Urinary bladder (tissue), 4 donors: Measurements from ENCODE around the gene C10orf105. TPM values are rescaled to one million over a fixed set of nuclear protein-coding genes. Genes with fewer than 3 reads are reported as not detected.

Experiments
- DNase-seq: peaks from one replicate; pipeline ENCODE4 v3.0.0-alpha.2; 2015; ENCODE audit errors: extremely low spot score
- H3K27ac ChIP-seq: one replicate; pipeline ENCODE4 v1.5.1; 2013; ENCODE audit warnings: low read depth, mild to moderate bottlenecking, moderate library complexity
- H3K36me3 ChIP-seq: one replicate; pipeline ENCODE4 v1.6.1; 2013; ENCODE audit warnings: mild to moderate bottlenecking, moderate library complexity; ENCODE audit not compliant: insufficient read depth
- H3K4me1 ChIP-seq: one replicate; pipeline ENCODE4 v1.6.1; 2013; ENCODE audit warnings: mild to moderate bottlenecking, moderate library complexity; ENCODE audit not compliant: insufficient read depth
- H3K4me3 ChIP-seq: one replicate; pipeline ENCODE4 v1.5.1; 2013; ENCODE audit warnings: low read depth, low read length
- WGBS: extraction: QIAGEN DNeasy Blood & Tissue Kit; methylation state at CpG from one replicate; pipeline ENCODE4 v1.1.7; 2013; 5-methylcytosine and 5-hydroxymethylcytosine counted together
- polyA plus RNA-seq: library from polyadenylated mRNA; stranded (reverse); fragments of 200-250 nt; gene quantifications from one replicate; pipeline ENCODE4 v1.2.3, GENCODE V29; 2013
- total RNA-seq: library from RNA; depleted of rRNA; stranded (reverse); fragments of >200 nt; gene quantifications from one replicate; pipeline ENCODE4 v1.2.3, GENCODE V29; 2014
- donor health status: healthy with polysubstance abuse.
- donor health status: healthy.

The C10orf105 gene
- total and polyA plus RNA-seq, 2 donors: 0.11 to 0.26 TPM

DNA sequence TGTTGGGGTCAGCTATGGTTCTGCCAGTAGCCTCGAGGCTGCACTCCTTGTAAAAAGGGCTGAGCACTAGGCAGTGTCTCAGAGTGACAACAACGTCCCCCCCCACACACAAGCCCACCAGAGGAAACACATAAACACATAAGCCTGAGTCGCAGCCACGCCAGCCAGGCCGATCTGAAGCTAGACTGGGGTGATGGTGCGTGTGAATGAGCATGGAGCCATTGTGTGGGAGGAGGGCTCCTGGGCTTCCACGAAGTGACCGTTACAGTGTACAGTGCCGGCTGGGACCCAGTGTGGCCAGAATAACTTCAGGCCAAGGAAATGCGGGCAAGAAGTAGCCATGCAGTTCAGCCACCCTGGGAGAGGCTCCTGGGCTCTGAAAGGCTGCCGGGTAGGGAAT is 3.7 kb upstream of the C10orf105 start:
- no peaks in the 10 kb centered on the region for H3K36me3 ChIP-seq
- H3K27ac ChIP-seq: no peak overlapping the region
- H3K4me1 ChIP-seq: no peaks in the 10 kb centered on the region
- DNase-seq: no peak
- no peak overlapping the region for H3K4me3 ChIP-seq
- 92% methylated on average over 11 of the region's 11 CpGs for WGBS

DNA sequence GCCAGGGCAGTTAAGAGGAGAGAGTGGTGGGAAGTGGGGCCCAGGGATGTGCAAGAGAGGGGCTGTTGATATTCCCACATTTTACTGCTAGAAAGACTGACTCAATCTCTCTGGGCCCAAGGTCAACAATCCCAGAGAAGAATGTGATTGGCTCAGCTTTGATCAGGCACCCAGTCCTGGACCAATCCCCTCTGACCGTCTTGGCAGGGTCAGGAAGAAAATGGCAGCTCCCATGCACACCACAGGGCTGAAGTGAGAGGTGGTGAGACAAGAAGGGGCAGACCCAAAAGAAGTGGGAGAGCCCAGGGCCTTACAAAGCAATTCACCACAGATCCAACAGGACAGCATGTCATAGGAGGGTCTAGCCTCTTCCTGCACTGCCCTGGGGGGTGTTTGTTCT is 3.3 kb upstream of the C10orf105 start:
- no peak for DNase-seq
- H3K27ac ChIP-seq: no peak overlapping the region
- H3K4me1 ChIP-seq: no peaks in the 10 kb centered on the region
- no peaks in the 10 kb centered on the region for H3K36me3 ChIP-seq
- H3K4me3 ChIP-seq: no peak overlapping the region
- 95% methylated on average over 1 of the region's 1 CpG for WGBS

DNA sequence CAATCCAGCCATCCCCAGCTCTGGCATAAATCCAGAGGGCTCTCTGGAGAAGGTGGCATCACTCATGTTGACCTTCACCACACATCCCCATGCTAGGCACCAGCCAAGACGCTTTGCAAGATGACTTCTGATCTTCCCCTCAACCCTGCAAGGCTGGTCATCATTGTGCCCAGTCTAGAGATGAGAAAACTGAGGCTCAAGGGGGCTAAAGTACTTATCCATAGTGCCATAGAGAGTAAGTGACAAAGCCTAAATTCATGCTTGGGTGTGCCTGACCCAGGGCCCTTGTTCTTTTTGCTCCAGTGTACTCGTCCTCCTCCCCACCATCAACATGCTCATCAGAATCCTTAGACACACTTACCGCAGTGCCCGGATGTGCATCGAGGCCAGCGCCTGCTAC is 1.7 kb upstream of the C10orf105 start:
- no peak overlapping the region for H3K4me3 ChIP-seq
- H3K27ac ChIP-seq: no peak overlapping the region
- no peaks in the 10 kb centered on the region for H3K36me3 ChIP-seq
- DNase-seq: no peak
- WGBS: 96% methylated on average over 6 of the region's 6 CpGs
- no peaks in the 10 kb centered on the region for H3K4me1 ChIP-seq

DNA sequence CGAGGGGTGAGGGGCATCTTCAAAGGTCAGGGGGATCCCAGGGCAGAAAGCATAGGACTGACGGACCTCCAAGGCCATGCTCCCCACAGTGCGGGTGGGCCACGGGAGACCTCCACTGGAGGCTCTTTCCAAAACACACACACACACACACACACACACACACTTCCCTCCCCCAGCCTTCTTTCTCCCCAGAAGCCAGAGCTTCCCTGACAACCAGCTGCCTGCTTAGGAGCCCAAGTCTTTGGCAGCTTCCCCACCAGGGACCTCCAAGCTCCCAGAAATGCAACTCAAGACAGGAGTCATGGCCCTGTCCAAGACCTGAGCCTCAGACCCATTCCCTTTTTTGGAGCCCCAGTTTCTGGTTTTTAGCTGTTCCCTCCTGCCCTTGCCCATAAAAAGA is 710 bp upstream of the C10orf105 start:
- no peak for DNase-seq
- 81% methylated on average over 4 of the region's 4 CpGs for whole genome bisulfite sequencing
- no peak overlapping the region for H3K27ac ChIP-seq
- H3K4me3 ChIP-seq: no peak overlapping the region
- no peaks in the 10 kb centered on the region for H3K4me1 ChIP-seq
- H3K36me3 ChIP-seq: no peaks in the 10 kb centered on the region

DNA sequence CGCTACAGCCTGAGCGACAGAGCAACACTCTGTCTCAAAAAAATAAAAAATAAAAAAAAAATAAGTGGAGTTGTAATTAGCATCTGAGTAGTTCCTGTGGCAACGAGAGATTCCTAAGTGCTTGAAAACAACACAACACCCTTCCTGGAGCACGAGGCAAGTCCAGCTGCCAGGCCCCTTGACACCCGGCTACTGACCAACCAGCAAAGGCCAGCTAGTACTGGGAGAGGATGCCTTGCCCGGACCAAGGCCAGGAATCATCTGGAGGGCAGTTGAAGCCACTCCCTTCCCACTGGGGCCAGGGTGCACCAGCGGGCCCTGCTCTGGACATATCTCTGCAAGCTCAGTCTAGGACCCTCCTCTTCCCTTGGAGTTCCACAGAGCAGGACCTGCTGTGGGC is 536 bp downstream of the C10orf105 start:
- Histone ChIP-seq H3K4me3 (no peak overlapping the region), H3K4me1 (peaks cover 6% of the 10 kb centered on the region), H3K36me3 (no peaks in the 10 kb centered on the region), H3K27ac (no peak overlapping the region)
- WGBS: 76% methylated on average over 7 of the region's 7 CpGs
- no peak for DNase-seq

DNA sequence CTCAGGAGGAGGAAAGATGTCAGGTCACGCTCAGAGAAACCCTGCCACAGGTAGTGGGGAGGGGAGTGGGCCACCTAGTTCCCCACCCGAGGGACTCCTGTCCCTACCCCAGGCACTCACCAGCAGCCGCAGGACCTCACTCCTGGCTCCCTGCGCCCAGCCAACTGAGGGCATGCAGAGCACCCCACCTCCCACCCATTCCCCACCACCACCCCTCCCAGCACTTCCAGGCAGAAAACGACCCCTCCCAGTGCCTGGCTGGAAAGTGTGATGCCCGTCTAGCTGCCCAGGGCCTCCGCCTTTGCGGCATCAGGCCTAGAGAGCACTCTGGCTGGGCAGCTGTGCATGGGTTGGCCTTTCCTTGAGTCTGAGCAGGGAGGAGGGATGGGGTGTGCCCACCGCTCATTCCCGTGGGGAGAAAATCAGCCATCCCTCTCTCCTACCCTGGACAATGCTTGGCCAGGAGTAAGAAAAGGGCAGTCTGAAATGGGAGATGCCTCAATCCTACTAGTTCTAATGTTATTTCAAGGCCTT is 1.3 kb downstream of the C10orf105 start:
- Histone ChIP-seq H3K4me1 (peaks cover 6% of the 10 kb centered on the region), H3K36me3 (no peaks in the 10 kb centered on the region), H3K4me3 (no peak overlapping the region), H3K27ac (peak overlapping the region; percentile 62)
- 74% methylated on average over 10 of the region's 10 CpGs for WGBS
- no peak for DNase-seq

DNA sequence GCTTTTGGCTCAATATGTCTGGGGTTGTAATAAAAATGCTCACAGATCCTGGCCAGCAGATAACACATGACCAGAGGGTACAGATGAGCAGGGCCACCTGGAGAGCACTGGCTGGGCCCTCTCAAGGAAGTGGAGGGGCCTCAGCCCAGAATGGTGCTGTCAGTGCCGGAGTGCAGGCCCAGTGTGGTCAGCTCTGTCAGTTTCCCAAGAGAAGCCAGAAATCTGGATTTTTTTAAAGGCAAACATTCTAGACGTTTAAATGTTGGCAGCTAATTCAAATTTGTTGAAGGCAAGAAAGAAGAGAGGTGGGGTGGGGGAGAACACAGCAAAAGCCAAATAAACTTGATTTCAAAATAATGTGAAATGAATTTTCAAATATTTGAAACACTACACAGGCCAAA is 2.0 kb downstream of the C10orf105 start:
- 42% methylated on average over 2 of the region's 2 CpGs for WGBS
- H3K27ac ChIP-seq: no peak overlapping the region
- no peaks in the 10 kb centered on the region for H3K36me3 ChIP-seq
- peaks cover 6% of the 10 kb centered on the region for H3K4me1 ChIP-seq
- peak; percentile 66 for DNase-seq
- no peak overlapping the region for H3K4me3 ChIP-seq

DNA sequence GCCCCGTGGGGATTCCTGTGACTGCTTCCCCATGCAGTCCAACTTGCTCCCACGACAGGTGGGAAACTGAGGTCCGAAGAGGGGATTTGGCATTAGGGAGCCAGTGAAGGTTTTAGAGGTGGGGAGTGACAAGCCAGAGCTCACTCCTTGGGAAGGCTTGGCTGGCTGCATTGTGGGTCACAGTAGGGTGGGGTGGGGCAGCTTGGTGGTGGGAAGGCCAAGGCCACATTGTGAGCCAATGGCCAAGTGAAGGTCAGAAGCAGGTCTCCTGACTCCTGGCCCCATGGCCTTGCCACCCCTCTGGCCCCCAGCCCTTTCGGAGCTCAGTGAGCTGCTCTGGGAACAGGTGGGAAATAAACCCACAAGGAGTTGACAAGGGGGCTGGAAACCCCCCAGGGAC is 2.5 kb downstream of the C10orf105 start:
- Histone ChIP-seq H3K4me1 (peaks cover 6% of the 10 kb centered on the region), H3K27ac (no peak overlapping the region), H3K4me3 (no peak overlapping the region), H3K36me3 (no peaks in the 10 kb centered on the region)
- 78% methylated on average over 4 of the region's 4 CpGs for WGBS
- no peak for DNase-seq

DNA sequence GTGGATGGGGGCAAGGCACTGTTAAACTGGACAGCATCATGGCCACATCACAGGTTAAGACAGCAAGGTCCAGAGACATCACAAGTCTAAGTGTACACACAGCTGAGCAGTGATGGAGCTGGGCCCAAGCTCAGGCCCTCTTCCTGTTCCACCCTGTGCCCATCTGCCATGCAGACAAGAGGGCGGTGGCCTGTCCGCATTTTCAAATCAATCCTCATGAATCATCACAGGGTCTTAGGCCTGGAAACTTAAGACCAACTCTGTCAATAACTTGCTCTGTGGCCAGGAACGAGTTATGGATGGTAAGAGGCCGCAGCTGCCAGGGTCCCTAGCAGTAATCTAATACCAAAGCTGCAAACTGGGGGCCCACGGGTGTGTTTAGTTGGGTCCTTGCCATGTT is 3.2 kb downstream of the C10orf105 start:
- H3K4me3 ChIP-seq: no peak overlapping the region
- H3K27ac ChIP-seq: no peak overlapping the region
- peaks cover 6% of the 10 kb centered on the region for H3K4me1 ChIP-seq
- DNase-seq: no peak
- no peaks in the 10 kb centered on the region for H3K36me3 ChIP-seq
- 87% methylated on average over 5 of the region's 5 CpGs for WGBS

DNA sequence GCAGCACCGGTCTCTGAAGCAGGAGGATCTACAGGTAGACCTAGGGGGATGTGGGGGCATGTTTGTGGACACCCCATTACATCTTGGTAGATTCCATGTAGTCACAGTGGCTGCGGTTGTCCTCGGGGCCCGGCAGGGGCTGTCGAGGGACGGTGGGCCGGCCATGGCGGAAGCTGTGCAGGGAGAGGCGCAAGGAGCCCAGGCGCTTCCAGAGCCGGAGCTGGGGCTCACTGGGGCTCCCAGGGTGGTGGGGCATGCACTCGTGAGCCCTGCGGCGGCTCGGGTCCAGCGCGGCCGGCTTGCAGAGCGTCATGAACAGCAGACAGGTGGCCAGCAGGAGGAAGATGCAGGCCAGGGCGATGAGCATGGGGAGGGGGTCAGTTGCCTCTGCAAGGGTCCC is 3.7 kb downstream of the C10orf105 start:
- 96% methylated on average over 20 of the region's 20 CpGs for WGBS
- Histone ChIP-seq H3K4me3 (no peak overlapping the region), H3K36me3 (no peaks in the 10 kb centered on the region), H3K4me1 (peaks cover 6% of the 10 kb centered on the region), H3K27ac (no peak overlapping the region)
- no peak for DNase-seq

DNA sequence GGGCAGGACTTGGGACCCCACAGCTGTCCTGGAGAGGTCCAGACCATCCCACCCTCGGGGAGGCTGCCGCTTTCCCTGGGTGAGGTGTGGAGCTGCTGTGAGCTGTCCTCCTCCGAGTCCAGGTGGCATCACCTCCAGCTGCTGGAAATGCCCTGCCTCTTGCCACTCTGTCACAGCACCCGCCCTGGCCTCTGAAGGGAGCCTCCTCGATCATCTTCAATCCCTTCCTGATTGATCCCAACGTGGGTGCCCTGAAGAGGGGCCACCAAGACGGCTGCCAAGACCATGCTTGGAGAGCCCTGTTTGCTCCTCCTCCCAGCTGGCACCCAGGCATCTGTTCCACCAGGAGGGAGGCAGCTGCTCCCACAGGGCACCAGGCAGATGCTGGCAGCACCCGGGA is 4.6 kb downstream of the C10orf105 start:
- Histone ChIP-seq H3K4me1 (peaks cover 6% of the 10 kb centered on the region), H3K36me3 (no peaks in the 10 kb centered on the region), H3K4me3 (no peak overlapping the region), H3K27ac (peak overlapping the region; percentile 61)
- no peak for DNase-seq
- 87% methylated on average over 8 of the region's 8 CpGs for WGBS

DNA sequence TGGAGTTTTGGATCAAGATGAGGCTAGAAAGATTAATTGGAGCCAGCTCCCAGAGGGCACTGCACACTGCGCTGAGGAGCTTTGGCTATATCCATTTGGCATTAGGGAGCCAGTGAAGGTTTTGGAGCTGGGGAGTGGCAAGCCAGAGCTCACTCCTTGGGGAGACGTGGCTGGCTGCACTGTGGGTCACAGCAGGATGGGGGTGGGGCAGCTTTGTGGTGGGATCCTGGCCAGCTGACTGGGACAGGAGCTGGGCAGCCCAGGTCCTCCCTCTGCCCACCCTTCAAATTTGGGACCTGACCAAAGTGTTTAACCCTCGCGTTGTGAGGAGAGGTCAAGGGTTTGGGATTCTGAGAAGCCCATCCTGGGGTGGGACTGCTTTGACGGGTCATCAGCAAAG is 5.0 kb downstream of the C10orf105 start:
- H3K4me3 ChIP-seq: no peak overlapping the region
- 70% methylated on average over 5 of the region's 5 CpGs for WGBS
- DNase-seq: no peak
- no peaks in the 10 kb centered on the region for H3K36me3 ChIP-seq
- peaks cover 6% of the 10 kb centered on the region for H3K4me1 ChIP-seq
- peak overlapping the region; percentile 95 for H3K27ac ChIP-seq

DNA sequence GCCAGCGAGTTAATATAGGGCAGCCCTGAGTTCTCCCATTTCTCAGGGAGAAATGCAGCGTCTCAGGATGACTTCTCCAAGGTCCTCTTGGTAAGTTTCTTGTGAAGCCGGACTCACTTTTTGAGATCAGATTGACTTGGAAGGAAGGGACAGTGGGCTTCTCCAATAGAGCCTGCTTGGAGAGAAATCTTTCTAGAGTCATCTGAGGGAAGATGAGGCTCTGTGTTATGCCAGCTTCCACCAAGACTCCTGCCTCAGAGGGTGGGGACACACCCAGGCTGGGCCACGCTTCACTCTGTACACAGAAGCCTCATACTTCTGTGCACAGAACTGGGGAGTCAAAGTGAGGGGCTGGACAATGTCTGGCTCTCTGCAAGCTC is 5.6 kb downstream of the C10orf105 start:
- Histone ChIP-seq H3K36me3 (no peaks in the 10 kb centered on the region), H3K4me3 (no peak overlapping the region), H3K27ac (peak overlapping the region; percentile 95), H3K4me1 (peaks cover 6% of the 10 kb centered on the region)
- 64% methylated on average over 4 of the region's 4 CpGs for WGBS
- no peak for DNase-seq

DNA sequence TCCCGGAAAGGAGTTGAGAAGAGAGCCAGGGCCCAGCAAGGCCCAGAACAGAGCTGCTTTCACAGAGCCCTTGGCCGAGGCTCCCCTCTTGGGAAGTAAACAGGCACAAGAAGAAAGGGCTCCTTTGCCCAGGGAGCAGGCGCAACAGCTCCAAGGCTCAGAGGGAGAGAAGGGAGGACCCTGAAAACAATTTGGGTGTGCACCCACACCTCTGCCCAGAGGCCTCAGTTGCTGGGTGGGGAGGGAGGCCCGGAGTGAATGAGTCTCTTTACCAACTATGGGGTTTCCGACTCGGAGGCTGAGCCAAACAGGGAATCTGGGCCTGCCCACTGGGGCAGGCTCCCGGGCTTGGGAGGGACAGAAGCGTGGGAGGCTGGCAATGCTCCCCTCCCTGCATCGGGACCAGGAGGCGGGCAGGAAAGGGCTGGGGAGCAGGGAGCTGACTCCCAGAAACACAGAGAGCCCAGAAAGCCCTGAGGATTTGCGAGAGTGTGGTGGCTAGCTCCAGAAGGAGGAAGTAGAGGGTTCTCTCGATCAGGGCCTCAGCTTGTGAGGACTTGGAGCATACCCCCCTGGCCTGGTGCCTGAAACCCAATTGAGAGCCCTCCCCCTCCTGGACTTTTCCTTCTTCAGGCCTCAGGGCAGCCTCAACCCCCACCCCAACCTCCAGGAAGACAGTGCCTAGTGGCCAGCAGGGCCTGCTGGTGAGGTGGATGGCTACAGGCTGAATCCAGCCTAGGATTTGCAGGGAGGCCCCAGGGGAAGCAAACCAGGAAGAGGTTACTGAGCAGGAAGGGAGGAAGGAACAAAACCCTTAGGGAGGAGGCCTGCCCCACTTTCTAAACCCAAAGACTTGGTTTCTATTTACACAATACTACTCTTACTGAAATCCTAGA is 6.2 kb downstream of the C10orf105 start:
- Histone ChIP-seq H3K4me1 (peaks cover 6% of the 10 kb centered on the region), H3K36me3 (no peaks in the 10 kb centered on the region), H3K4me3 (no peak overlapping the region), H3K27ac (peak overlapping the region; percentile 95)
- WGBS: 4% methylated on average over 12 of the region's 12 CpGs
- no peak for DNase-seq
